ENCODE results near the gene POGZ.

DNA sequence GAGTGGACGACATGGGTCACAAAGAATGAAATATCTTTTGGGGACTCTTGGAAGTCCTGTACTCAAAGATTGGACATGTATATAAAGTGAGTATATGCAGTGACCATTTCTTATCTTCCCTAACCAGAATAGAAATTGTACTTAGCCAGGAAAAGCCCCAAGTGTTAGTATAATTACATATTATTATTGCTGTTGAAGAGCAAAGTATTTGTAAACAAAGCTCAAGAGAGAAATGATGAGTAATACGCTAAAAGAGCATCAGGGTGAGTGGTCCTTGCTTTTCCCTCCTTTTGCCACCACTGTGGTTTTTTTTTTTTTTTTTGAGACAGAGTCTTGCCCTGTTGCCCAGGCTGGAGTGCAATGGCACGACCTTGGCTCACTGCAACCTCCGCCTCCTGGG lies 45.5 kb upstream of the POGZ start:
- no peak for TF ChIP-seq GLIS3 (CRISPR knock-in tag; IDR thresholded peaks at IDR 0.05)
- TF ChIP-seq, protein P1, sequence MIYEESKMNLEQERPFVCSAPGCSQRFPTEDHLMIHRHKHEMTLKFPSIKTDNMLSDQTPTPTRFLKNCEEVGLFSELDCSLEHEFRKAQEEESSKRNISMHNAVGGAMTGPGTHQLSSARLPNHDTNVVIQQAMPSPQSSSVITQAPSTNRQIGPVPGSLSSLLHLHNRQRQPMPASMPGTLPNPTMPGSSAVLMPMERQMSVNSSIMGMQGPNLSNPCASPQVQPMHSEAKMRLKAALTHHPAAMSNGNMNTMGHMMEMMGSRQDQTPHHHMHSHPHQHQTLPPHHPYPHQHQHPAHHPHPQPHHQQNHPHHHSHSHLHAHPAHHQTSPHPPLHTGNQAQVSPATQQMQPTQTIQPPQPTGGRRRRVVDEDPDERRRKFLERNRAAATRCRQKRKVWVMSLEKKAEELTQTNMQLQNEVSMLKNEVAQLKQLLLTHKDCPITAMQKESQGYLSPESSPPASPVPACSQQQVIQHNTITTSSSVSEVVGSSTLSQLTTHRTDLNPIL (CRISPR knock-in tag; IDR thresholded peaks at IDR 0.05; ENCODE audit: low read depth): no peak
- no peak for TF ChIP-seq ZFP30 (CRISPR knock-in tag; IDR thresholded peaks at IDR 0.05)
- TF ChIP-seq TSHZ2 (CRISPR knock-in tag; IDR thresholded peaks at IDR 0.05): no peak
- no peak for TF ChIP-seq BACH2 (CRISPR knock-in tag; IDR thresholded peaks at IDR 0.05; ENCODE audit: borderline replicate concordance)
- no peak for TF ChIP-seq ZC3H10 (CRISPR knock-in tag; IDR thresholded peaks at IDR 0.05)
- no peak for TF ChIP-seq ZNF70 (CRISPR knock-in tag; IDR thresholded peaks at IDR 0.05)
- TF ChIP-seq ZFP3 (CRISPR knock-in tag; IDR thresholded peaks at IDR 0.05): no peak
- TF ChIP-seq PPARA (CRISPR knock-in tag; IDR thresholded peaks at IDR 0.05; ENCODE audit: borderline replicate concordance): no peak
- TF ChIP-seq SNAI2 (CRISPR knock-in tag; IDR thresholded peaks at IDR 0.05): no peak
- no peak for TF ChIP-seq RARB (CRISPR knock-in tag; IDR thresholded peaks at IDR 0.05)
- TF ChIP-seq PATZ1 (CRISPR knock-in tag; IDR thresholded peaks at IDR 0.05; ENCODE audit: borderline replicate concordance): no peak
- TF ChIP-seq TCF4 (CRISPR knock-in tag; IDR thresholded peaks at IDR 0.05; ENCODE audit: borderline replicate concordance): no peak
- TF ChIP-seq, protein P2, sequence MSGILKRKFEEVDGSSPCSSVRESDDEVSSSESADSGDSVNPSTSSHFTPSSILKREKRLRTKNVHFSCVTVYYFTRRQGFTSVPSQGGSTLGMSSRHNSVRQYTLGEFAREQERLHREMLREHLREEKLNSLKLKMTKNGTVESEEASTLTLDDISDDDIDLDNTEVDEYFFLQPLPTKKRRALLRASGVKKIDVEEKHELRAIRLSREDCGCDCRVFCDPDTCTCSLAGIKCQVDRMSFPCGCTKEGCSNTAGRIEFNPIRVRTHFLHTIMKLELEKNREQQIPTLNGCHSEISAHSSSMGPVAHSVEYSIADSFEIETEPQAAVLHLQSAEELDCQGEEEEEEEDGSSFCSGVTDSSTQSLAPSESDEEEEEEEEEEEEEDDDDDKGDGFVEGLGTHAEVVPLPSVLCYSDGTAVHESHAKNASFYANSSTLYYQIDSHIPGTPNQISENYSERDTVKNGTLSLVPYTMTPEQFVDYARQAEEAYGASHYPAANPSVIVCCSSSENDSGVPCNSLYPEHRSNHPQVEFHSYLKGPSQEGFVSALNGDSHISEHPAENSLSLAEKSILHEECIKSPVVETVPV (CRISPR knock-in tag; IDR thresholded peaks at IDR 0.05): no peak

All from SK-N-SH treated with all-trans-retinoic acid at 6 μM for 48 hours (cell line).